GM18858 (cell line): Measurements from ENCODE around the gene CDH20.

ENCODE experiments used
- ATAC-seq: cut with Tn5 transposase; IDR thresholded peaks from one replicate; pipeline ENCODE4 v1.9.1; 2021; ENCODE audit not compliant: unreplicated experiment

CDH20 gene

GRCh38 chr18:61528961-61529360, 195.7 kb downstream of the CDH20 start:
- no peak for ATAC-seq

- ATAC-seq: no peak
These were observed 197.5 kb downstream of the CDH20 start for GRCh38 chr18:61530681-61531080.

- no peak for ATAC-seq
These were observed 198.0 kb downstream of the CDH20 start for GRCh38 chr18:61531182-61531581.

GRCh38 chr18:61531891-61532290, 198.7 kb downstream of the CDH20 start:
- ATAC-seq: no peak

- no peak for ATAC-seq
These were observed 202.2 kb downstream of the CDH20 start for GRCh38 chr18:61535401-61535800.

GRCh38 chr18:61541673-61542072, 208.4 kb downstream of the CDH20 start:
- no peak for ATAC-seq

- ATAC-seq: no peak
These were observed 209.4 kb downstream of the CDH20 start for GRCh38 chr18:61542596-61542995.

- ATAC-seq: no peak
These were observed 210.3 kb downstream of the CDH20 start for GRCh38 chr18:61543518-61543917.

GRCh38 chr18:61544178-61544577, 210.9 kb downstream of the CDH20 start:
- ATAC-seq: no peak

- no peak for ATAC-seq
These were observed 212.3 kb downstream of the CDH20 start for GRCh38 chr18:61545281-61546245.

GRCh38 chr18:61546590-61546989, 213.4 kb downstream of the CDH20 start:
- ATAC-seq: no peak

GRCh38 chr18:61549416-61549815, 216.2 kb downstream of the CDH20 start:
- no peak for ATAC-seq

- ATAC-seq: no peak
These were observed 216.7 kb downstream of the CDH20 start for GRCh38 chr18:61549889-61550288.

GRCh38 chr18:61551586-61551985, 218.4 kb downstream of the CDH20 start:
- peak; percentile 77 for ATAC-seq

GRCh38 chr18:61553045-61553659, 219.9 kb downstream of the CDH20 start:
- ATAC-seq: no peak

- ATAC-seq: no peak
These were observed 221.0 kb downstream of the CDH20 start for GRCh38 chr18:61554117-61554776.

GRCh38 chr18:61554946-61555361, 221.7 kb downstream of the CDH20 start:
- no peak for ATAC-seq

- ATAC-seq: no peak
These were observed 223.1 kb downstream of the CDH20 start for GRCh38 chr18:61556316-61556715.

GRCh38 chr18:61556862-61557261, 223.6 kb downstream of the CDH20 start:
- no peak for ATAC-seq

GRCh38 chr18:61569176-61569892, 236.1 kb downstream of the CDH20 start:
- ATAC-seq: no peak

- no peak for ATAC-seq
These were observed 236.8 kb downstream of the CDH20 start for GRCh38 chr18:61570070-61570469.
